ENCODE measurements around the gene CARHSP1.
"Not testable (repeated sequence)": the region's sequence is repeated elsewhere in the genome, so short reads cannot be mapped to it uniquely, and the experiment has no call there.

The CARHSP1 gene

GRCh38 chr16:8868416-8869211 is at the start of gene CARHSP1:
Gene CARHSP1, minus strand, starts transcription at chr16:8869006. Its CDS starts 9,678 bp downstream, at chr16:8859328.
- peak; percentile 85 for DNase-seq

GRCh38 chr16:8917336-8917735 is 48.5 kb upstream of the CARHSP1 start:
- not testable (repeated sequence) for DNase-seq

GRCh38 chr16:8916541-8917225 is 47.9 kb upstream of the CARHSP1 start:
- DNase-seq, result no peak

- DNase-seq, result no peak
Measured at GRCh38 chr16:8915722-8916301, 47.0 kb upstream of the CARHSP1 start.

- no peak for DNase-seq
Measured at GRCh38 chr16:8914098-8914497, 45.3 kb upstream of the CARHSP1 start.

- DNase-seq, result no peak
Measured at GRCh38 chr16:8912793-8913192, 44.0 kb upstream of the CARHSP1 start.

- no peak for DNase-seq
Measured at GRCh38 chr16:8910811-8911210, 42.0 kb upstream of the CARHSP1 start.

- no peak for DNase-seq
Measured at GRCh38 chr16:8908810-8909468, 40.1 kb upstream of the CARHSP1 start.

- DNase-seq, result no peak
Measured at GRCh38 chr16:8907096-8907495, 38.3 kb upstream of the CARHSP1 start.

- DNase-seq, result no peak
Measured at GRCh38 chr16:8905795-8906591, 37.2 kb upstream of the CARHSP1 start.

GRCh38 chr16:8905168-8905762 is 36.5 kb upstream of the CARHSP1 start:
- DNase-seq, result peak; percentile 44

- DNase-seq, result no peak
Measured at GRCh38 chr16:8904018-8904430, 35.2 kb upstream of the CARHSP1 start.

GRCh38 chr16:8903004-8903403 is 34.2 kb upstream of the CARHSP1 start:
- DNase-seq, result no peak

GRCh38 chr16:8901320-8901861 is 32.6 kb upstream of the CARHSP1 start:
- no peak for DNase-seq

- no peak for DNase-seq
Measured at GRCh38 chr16:8900343-8900742, 31.5 kb upstream of the CARHSP1 start.

- DNase-seq, result no peak
Measured at GRCh38 chr16:8899709-8900317, 31.0 kb upstream of the CARHSP1 start.

- DNase-seq, result no peak
Measured at GRCh38 chr16:8898660-8899318, 30.0 kb upstream of the CARHSP1 start.

- no peak for DNase-seq
Measured at GRCh38 chr16:8894736-8895334, 26.0 kb upstream of the CARHSP1 start.

- no peak for DNase-seq
Measured at GRCh38 chr16:8893976-8894690, 25.3 kb upstream of the CARHSP1 start.

- no peak for DNase-seq
Measured at GRCh38 chr16:8893426-8893825, 24.6 kb upstream of the CARHSP1 start.
